GM19467 (cell line): ENCODE data around the gene RANBP1.

Source experiments
- ATAC-seq: cut with Tn5 transposase; IDR thresholded peaks from one replicate; pipeline ENCODE4 v1.9.1; 2021; ENCODE audit warnings: mild to moderate bottlenecking, moderate library complexity; ENCODE audit not compliant: unreplicated experiment

RANBP1 gene

GRCh38 chr22:20088263-20088648 lies 27.6 kb upstream of the RANBP1 start:
- no peak for ATAC-seq

GRCh38 chr22:20089226-20089976 lies 26.5 kb upstream of the RANBP1 start:
- ATAC-seq = no peak

- ATAC-seq = no peak
These were observed 25.8 kb upstream of the RANBP1 start for GRCh38 chr22:20089977-20090729.

GRCh38 chr22:20090730-20091240 lies 25.1 kb upstream of the RANBP1 start:
- no peak for ATAC-seq

GRCh38 chr22:20091690-20092476 lies 24.0 kb upstream of the RANBP1 start:
- no peak for ATAC-seq

GRCh38 chr22:20092477-20092854 lies 23.4 kb upstream of the RANBP1 start:
- no peak for ATAC-seq

- no peak for ATAC-seq
These were observed 22.3 kb upstream of the RANBP1 start for GRCh38 chr22:20093418-20094196.

GRCh38 chr22:20094197-20094807 lies 21.6 kb upstream of the RANBP1 start:
- ATAC-seq = no peak

- no peak for ATAC-seq
These were observed 20.4 kb upstream of the RANBP1 start for GRCh38 chr22:20095521-20095920.

- no peak for ATAC-seq
These were observed 19.1 kb upstream of the RANBP1 start for GRCh38 chr22:20096574-20097420.

GRCh38 chr22:20099099-20099711 lies 16.7 kb upstream of the RANBP1 start:
- ATAC-seq = no peak

GRCh38 chr22:20101638-20102037 lies 14.3 kb upstream of the RANBP1 start:
- ATAC-seq = no peak

GRCh38 chr22:20102203-20102780 lies 13.6 kb upstream of the RANBP1 start:
- no peak for ATAC-seq

- ATAC-seq = no peak
These were observed 10.3 kb upstream of the RANBP1 start for GRCh38 chr22:20105456-20106204.

- ATAC-seq = no peak
These were observed 9.6 kb upstream of the RANBP1 start for GRCh38 chr22:20106205-20106848.

- ATAC-seq = no peak
These were observed 9.1 kb upstream of the RANBP1 start for GRCh38 chr22:20106849-20107237.

GRCh38 chr22:20107471-20107901 lies 8.4 kb upstream of the RANBP1 start:
- ATAC-seq = no peak
